Measurements from ENCODE around the gene TUBGCP4.
A peak's percentile ranks its signal among the peaks of the same experiment; 100 is the strongest.

Gene TUBGCP4

GRCh38 chr15:43406189-43406588 lies 35.3 kb downstream of the TUBGCP4 start:
- no peak for DNase-seq

GRCh38 chr15:43406808-43407207 lies 35.9 kb downstream of the TUBGCP4 start:
- DNase-seq, result no peak

GRCh38 chr15:43408789-43409188 lies 37.9 kb downstream of the TUBGCP4 start:
- no peak for DNase-seq

- no peak for DNase-seq
These were observed 39.8 kb downstream of the TUBGCP4 start for GRCh38 chr15:43410572-43411214.

- no peak for DNase-seq
These were observed 41.2 kb downstream of the TUBGCP4 start for GRCh38 chr15:43412096-43412495.

GRCh38 chr15:43414196-43414595 lies 43.3 kb downstream of the TUBGCP4 start:
- DNase-seq, result no peak

GRCh38 chr15:43420435-43420834 lies 49.5 kb downstream of the TUBGCP4 start:
- DNase-seq, result no peak

- DNase-seq, result no peak
These were observed 50.0 kb downstream of the TUBGCP4 start for GRCh38 chr15:43420876-43421275.

- DNase-seq, result no peak
These were observed 52.9 kb downstream of the TUBGCP4 start for GRCh38 chr15:43423793-43424192.

- DNase-seq, result no peak
These were observed 58.8 kb downstream of the TUBGCP4 start for GRCh38 chr15:43429687-43430086.

- no peak for DNase-seq
These were observed 62.3 kb downstream of the TUBGCP4 start for GRCh38 chr15:43433165-43433564.

GRCh38 chr15:43433661-43434303 lies 62.9 kb downstream of the TUBGCP4 start:
- no peak for DNase-seq

GRCh38 chr15:43434446-43434845 lies 63.5 kb downstream of the TUBGCP4 start:
- no peak for DNase-seq

GRCh38 chr15:43436395-43436794 lies 65.5 kb downstream of the TUBGCP4 start:
- DNase-seq, result no peak

GRCh38 chr15:43439268-43439667 lies 68.4 kb downstream of the TUBGCP4 start:
- DNase-seq, result peak; percentile 3

- peak; percentile 88 for DNase-seq
These were observed 69.9 kb downstream of the TUBGCP4 start for GRCh38 chr15:43440721-43441281.

- DNase-seq, result peak; percentile 72
These were observed 70.4 kb downstream of the TUBGCP4 start for GRCh38 chr15:43441316-43441715.

- no peak for DNase-seq
These were observed 75.4 kb downstream of the TUBGCP4 start for GRCh38 chr15:43446344-43446743.

- no peak for DNase-seq
These were observed 79.1 kb downstream of the TUBGCP4 start for GRCh38 chr15:43449981-43450380.

All from DMS53 (cell line).